ENCODE results near the gene KLHL8.

KLHL8 gene

DNA sequence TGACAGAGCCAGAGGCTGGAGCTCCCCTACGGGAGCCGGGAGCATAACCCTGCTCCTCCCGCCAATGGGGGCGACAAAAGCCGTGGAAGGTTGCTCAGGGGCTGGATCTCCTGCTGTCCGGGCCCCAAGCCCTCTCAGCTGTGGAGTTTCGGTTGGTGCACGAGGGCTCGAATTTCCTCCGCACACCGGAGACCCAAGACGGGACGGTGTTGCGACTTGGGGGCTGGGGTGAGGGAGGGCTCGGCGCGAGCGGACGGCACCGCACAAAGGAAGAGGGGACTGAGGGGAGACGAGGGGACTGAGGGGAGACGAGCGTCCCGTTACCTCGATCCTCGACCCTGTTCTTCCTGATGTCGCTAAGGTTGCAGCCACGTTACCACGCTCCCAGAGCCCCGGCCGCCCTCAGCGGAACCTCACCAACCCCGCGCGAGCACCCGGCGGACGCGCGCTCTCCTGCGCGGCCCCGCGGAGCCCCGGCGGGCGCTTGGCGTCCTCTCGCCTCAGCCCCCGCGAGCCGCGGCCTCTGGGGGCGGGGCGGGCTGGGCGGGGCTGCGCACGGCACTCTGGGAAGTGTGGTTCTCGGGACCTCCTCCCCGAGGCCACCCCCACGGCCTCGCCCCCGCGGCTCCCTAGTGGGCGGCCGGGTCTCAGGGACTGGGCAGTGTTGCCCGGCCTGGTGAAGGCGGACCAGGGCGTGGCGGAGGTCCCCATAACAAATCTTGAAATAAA, at the start of gene KLHL8:
Gene KLHL8, minus strand, starts transcription at position 525 of the 729 bp plus-strand sequence. CDS start 25,079 bp downstream, outside the sequence.
- DNase-seq = peak; percentile 64 to 93

DNA sequence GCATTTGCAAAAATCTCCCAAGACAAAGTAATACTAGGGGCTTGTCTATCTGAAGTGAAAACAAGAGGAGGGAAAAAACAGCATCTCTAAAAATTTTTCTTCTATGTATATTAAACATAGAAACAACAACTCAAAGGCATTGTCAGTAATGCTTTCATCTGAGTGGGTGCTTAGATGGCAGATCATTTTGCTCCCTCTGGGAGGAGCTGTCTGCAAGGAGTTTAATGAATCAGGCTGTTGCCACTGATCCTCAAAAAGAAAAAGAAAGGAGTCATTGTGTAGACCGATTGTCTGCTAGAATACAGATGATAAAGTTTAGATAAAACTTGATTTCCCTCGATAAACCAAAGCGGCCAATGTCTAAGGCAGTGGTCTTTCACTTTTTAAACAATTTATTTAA, 49.7 kb upstream of the KLHL8 start:
- peak in 1 of 2 experiments; percentile 31 for DNase-seq

GRCh38 chr4:87268411-87268810, 48.0 kb upstream of the KLHL8 start:
- DNase-seq = no peak

DNA sequence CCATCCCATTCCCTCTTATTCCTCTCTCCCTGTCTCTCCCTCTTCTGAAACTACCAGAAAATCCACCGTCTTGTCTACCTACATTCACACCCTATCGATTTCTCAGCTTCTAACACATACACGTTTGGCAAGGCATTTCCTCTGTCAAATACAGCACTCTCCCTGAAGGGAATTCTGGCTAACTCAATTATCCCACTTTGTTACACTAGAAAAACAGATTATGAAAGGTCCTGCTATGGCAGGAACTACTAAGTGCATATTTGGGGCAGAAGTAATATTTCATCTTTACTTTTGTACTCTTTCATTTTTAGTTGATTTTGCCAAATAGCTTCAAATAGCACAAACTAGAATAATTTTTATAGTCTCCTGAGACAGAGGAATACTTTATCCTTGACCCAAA, 46.6 kb upstream of the KLHL8 start:
- no peak for DNase-seq

DNA sequence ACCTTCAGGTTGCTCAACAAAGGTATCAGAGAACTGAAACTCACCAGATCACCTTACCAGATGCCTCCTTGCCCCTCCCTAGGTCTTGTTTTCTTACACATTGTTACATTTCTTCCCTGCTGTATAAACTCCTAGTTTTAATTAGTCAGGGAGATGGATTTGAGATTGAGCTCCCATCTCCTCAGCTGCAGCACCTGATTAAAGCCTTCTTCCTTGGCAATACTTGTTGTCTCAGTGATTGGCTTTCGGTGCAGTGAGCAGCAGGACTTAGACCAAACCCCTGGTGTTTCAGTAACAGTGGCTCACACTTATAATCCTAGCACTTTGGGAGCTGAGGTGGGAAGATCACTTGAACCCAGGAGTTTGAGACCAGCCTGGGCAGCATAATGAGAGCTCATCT, 42.5 kb upstream of the KLHL8 start:
- DNase-seq = no peak

DNA sequence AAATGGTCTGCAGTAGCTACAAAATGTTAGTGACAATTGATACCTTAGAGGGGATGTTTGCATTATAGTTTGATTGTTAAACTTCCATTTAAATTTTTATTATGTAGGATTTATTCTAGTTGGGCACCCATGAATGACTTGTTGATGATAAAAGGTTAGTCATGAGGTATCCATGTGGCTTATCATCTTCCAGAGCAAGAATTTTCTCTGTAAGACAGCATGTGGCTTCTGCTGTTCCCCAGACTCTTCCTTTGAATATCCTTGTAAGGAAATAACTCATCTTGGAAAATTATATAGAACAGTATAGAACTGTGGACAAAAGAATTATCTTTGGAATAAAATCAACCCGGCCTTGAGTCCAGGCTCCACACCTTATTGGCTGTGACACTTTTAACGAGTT, 40.1 kb upstream of the KLHL8 start:
- no peak for DNase-seq

- DNase-seq = no peak
These were observed 38.3 kb upstream of the KLHL8 start for GRCh38 chr4:87258677-87259076.

- DNase-seq = peak in 1 of 2 experiments; percentile 62
These were observed 37.1 kb upstream of the KLHL8 start for GRCh38 chr4:87257523-87257922.

DNA sequence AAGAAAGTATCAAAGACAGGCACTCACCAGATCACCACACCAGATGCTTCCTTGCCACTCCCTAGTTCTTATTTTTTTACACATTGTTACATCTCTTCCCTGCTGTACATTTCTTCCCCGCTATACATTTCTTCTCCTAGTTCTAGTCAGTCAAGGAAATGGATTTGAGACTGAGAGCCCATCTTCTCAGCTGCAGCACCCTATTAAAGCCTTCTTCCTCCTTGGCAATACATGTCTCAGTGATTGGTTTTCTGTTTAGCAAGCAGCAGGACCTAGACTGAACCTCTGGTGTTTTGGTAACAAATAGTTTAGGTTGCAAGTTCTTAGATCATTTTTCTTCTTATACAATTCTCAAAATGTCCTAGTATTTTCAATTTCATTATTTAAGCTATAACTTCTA, 35.3 kb upstream of the KLHL8 start:
- no peak for DNase-seq

- peak; percentile 17 to 81 for DNase-seq
These were observed 30.7 kb upstream of the KLHL8 start for GRCh38 chr4:87251106-87251505.

GRCh38 chr4:87250294-87250693, 29.9 kb upstream of the KLHL8 start:
- no peak for DNase-seq

DNA sequence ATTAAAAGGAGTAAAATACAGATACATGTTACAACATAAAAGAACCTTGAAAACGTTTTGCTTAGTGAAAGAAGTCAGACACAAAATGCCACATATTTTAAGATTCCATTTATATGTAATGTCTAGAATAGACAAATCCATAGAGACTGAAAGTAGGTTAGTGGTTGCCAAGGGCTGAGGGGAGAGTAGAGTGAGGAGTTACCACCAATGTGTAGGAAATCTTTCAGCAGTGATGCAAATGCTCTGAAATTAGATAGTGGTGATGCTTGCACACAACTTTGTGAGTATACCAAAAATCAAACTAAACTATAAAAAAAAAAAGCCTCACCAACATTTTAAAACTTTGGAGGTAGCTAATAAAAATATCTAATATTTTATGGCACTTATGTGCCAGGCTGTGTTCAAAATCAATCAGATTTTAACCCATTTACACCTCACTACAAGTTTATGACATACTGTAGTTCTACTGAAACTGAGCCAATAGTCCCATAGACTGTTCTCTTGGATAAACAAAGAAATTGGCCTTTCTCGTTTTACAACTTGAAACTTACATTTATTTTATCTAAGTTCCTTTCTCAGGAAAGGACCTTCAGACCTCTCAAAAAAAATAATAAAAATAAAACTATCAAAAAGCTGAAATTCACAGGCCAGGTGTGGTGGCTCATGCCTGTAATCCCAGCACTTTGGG, 29.1 kb upstream of the KLHL8 start:
- no peak for DNase-seq

DNA sequence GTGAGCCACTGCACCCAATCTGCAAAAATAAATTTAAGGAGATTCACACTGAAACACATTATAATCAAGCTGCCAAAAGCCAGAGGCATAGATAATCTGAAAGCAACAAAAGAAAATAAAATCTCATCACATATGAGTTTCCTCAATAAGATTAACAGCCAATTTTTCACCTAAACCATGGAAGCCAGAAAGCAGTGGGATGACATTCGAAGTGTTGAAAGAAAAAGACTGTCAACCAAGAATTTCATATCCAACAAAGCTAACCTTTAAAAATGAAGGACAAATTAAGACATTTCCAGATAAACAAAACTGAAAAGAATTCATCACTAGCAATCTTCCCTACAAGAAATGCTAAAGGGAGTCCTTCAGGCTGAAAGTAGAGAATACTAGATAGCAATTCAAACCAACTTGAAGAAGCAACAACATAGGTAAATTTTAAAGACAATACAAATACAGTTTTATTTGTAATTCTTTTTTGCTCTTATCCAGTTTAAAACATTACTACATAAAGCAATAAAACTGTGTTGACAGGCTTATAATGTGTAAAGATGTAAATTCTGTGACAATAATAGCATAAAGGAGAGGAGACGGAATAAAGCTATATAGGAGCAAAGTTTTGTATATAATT, 23.1 kb upstream of the KLHL8 start:
- DNase-seq = no peak

DNA sequence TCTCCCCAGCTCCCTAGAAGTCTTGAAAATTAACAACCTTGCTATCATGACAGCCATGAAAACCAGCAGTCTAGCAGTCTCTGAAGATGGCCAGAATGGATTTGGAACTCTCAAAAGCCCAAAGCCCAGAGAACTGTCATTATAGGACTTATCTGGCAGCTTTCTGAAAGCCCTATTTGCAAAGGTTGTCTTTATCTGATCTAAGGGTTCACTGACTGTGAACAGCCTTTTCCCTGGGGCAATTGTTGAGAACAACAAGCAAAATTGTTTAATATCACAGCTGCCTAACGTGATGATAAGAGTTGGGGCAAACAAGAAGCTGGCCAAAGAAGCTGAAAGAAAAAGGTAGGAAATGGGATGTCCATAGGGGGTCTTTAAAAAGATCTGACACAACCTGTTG, 20.9 kb upstream of the KLHL8 start:
- no peak for DNase-seq

DNA sequence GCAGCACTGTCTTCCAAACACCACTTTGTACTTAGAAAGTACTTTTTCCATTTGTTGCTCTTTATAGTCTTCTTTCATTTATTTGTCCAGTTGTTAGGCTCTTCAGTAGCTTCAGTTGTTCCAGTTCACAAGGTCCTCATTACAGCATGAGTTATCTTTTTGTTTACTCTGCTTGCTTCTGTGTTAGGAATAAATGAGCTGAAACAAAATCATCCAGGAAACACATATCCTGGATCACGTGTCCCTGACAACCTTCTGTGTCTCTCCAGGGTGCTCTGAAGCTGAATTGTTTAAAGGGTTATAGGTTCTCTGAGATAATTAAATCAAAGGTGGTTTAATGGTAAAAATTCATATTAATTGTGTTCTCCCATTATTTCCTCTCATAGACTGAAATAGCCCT, 19.9 kb upstream of the KLHL8 start:
- no peak for DNase-seq

DNA sequence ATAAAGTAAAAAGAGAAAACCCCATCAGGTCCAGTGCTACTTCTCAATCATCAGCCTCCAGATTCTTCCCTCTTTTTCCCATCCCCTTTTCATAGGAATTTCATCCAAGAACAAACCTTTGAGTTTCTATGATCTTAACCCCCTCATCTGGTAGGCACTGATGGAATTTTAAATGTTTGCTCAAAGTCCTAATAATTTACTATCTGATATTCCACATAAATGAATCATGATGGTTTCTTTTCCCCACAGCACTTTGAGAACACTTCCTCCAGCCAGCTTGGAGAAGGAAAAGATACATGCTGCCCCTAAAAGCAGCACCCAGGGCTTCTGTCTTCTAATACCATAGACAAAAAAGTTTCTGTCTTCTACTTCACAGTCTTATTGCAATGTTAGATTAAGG, 19.4 kb upstream of the KLHL8 start:
- DNase-seq = no peak

DNA sequence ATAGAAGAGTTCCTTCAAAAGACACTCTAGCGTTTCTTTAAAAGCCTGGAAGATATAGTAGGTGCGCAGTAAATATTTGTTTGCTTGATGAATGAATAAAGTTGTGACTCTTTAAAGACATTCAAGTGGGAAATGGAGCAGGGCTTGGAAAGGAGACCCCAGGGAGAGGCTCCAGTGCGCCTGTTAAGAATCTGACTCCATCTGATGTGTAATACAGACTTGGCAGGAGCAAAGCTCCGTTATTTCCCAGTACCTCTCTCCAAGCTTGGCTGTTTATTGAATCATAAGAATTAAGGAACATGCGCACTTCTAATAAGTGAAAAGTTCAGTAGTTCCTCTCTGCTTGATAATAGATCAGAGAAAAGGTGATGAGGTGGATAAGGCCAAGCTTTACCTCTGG, 18.8 kb upstream of the KLHL8 start:
- peak in 1 of 2 experiments; percentile 36 for DNase-seq

GRCh38 chr4:87236861-87237260, 16.4 kb upstream of the KLHL8 start:
- DNase-seq = no peak

DNA sequence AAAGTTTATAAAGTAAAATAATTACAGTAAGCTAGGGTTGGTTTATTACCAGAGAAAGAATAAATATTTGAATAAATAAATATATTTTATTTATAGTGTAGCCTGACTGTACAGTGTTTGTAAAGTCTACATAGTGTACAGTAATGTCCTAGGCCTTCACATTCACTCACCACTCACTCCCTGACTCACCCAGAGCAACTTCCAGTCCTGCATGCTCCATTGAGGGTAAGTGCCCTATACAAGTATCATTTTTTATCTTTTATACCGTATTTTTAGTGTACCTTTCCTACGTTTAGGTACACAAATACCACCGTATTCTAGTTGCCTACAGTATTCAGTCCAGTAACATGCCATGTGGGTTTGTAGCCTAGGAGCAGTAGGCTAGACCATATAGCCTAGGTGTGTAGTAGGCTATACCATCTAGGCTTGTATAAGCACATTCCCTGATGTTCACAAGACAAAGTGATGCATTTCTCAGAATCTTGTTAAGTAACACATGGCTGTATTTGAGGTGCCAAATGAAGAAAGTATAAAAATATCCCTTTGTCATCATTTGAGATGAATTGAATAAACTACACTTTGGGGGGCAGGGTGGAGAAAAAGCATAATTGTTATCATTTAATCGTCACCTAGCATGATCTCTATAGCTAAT, 14.7 kb upstream of the KLHL8 start:
- DNase-seq = no peak

DNA sequence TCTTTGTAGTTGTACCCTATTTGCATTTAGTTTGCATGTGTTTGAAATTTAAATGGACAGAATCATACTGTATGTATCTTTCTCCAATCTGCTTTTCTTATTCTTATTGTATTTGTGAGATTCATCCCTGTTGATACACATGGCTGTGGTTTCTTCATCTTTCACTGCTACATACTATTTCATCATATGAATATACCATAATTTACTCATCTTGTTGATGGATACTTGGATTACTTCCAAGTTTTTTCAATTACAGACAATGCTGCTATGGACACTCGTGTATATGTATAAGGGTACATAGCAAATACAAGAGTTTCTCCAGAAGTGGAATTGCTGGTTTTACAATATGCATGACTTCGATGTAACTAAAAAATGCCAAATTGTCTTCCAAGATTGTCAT, 11.8 kb upstream of the KLHL8 start:
- DNase-seq = no peak

DNA sequence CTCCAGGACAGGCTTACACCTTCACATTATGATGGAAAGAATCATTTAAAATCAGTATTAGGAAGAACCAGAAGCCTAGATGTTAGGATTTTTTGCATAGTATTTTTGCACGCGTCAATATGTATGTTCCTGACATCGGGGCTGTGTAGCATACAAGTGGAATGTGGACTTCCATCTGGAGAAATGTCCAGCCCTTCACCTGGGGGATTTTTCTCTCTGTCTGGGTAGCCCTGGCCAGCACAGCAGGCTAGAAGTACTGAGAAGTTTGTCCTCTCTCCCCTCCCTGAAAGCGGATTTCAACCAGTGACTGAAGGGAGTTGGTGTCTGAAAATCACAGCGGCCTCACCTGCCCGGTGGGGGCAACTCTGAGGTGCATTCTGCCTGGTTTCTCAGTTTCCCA, 10.4 kb upstream of the KLHL8 start:
- no peak for DNase-seq

DNA sequence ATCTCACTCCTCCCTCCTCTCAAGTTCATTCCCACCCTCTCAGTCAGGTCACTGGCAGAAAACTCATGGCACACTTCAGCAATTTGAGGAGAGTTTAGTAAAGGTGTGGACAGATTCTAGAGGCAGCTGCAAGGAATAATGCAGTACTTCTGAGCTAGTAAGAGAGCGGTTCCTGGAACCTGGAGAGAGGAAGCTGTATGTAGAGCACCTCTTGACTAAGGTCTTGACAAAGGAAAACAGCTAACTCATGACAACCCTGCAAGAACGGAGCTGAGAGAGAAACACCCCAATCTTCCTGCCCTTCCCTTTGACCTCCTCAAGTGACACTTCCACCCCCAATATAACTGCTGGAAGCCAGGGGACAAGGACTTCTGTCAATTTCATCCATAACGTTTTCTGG, 9.6 kb upstream of the KLHL8 start:
- no peak for DNase-seq

DNA sequence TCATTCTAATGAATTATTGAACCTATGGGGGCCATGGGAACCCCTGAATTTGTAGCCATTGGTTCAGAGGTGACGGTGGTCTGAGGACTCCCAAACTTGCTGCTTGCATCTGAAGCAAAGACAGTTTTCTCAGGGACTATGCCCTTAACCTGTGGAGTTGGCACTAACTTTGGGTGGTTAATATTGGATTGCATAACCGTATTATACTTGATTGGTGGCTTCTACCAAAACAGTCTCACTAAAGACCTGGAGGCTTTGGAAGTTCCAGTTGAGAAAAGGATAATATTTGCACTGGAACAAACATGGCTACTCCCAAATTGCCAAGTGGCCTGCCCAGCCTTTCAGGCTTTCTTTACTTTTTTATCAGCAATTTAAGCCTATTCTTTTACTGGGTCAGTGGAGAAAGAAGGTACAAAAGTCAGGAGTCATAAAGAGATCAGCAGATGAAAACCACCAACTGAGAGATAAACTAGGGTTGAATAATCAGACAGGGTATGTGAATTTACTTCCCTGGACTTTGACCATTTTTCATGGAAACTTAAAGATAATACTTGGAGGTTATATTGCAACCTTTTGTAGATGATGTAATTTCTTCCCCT, 7.9 kb upstream of the KLHL8 start:
- no peak for DNase-seq
